ENCODE data around the gene OTOF. TPM values are rescaled to one million over a fixed set of nuclear protein-coding genes. Genes with fewer than 3 reads are reported as not detected.

The OTOF gene
- total and polyA plus RNA-seq, 9 of the 15 experiments (the other 6 are each of a cell fraction or from before 2014, with no cell fraction given): 0.03 to 0.11 (median 0.06) TPM; not detected in 5

GRCh38 chr2:26428846-26429245 lies 49.1 kb downstream of the OTOF start:
- no peak overlapping the region for H3K27ac ChIP-seq (ENCODE audit: extremely low read depth, low read depth, low read length)
- H3K79me2 ChIP-seq (ENCODE audit: control insufficient read depth, insufficient read depth, low read length): no peaks in the 10 kb centered on the region
- DNase-seq (ENCODE audit: extremely low read depth in 1 of 4, low spot score in 3 of 4): no peak
- no peaks in the 10 kb centered on the region for H3K9me1 ChIP-seq (ENCODE audit: control insufficient read depth, insufficient read depth, low read length)
- no peaks in the 10 kb centered on the region; the same call in 1 of the 2 replicates for H3K9me3 ChIP-seq (replicated peaks; ENCODE audit: control insufficient read depth, insufficient read depth, low read depth, low read length)
- H3K27me3 ChIP-seq (ENCODE audit: control insufficient read depth in 2 of 2, insufficient read depth in 2 of 2, low read length in 2 of 2): 0 out of 5 replicates have a peak, but pooled peaks cover 0 to 4% of the 10 kb centered on the region in 2 experiments
- 51% methylated on average over 2 of the region's 2 CpGs for WGBS (ENCODE audit: insufficient coverage, low coverage, missing lambda C conversion rate)
- no peaks in the 10 kb centered on the region for H4K20me1 ChIP-seq (replicated peaks; ENCODE audit: control insufficient read depth, insufficient read depth, low read length)
- no peak overlapping the region for H3K4me3 ChIP-seq
- no peak overlapping the region for H3K4me2 ChIP-seq (ENCODE audit: insufficient read depth, low read length)
- POLR2A ChIA-PET: no interaction called here
- in situ Hi-C loops (cut with MboI) (no loop called here), intact Hi-C loops (cut with micrococcal nuclease) (no loop called here)
- ATAC-seq: no peak
- no peak for FAIRE-seq
- TF ChIP-seq NFYB (IDR thresholded peaks at IDR 0.05; ENCODE audit: extremely low read depth, insufficient read length) (no peak), ETS2 (tag; IDR thresholded peaks at IDR 0.05; ENCODE audit: borderline replicate concordance, poor library complexity, severe bottlenecking) (no peak), JUNB (CRISPR knock-in tag; conservative IDR thresholded peaks at IDR 0.05) (no peak), ARHGAP35 (IDR thresholded peaks at IDR 0.05; ENCODE audit: partially characterized antibody) (no peak), E2F1 (CRISPR knock-in tag; IDR thresholded peaks at IDR 0.05) (no peak), IFI16 (CRISPR knock-in tag; IDR thresholded peaks at IDR 0.05) (no peak), RB1 (IDR thresholded peaks at IDR 0.05; ENCODE audit: low read depth) (no peak), ZBTB49 (CRISPR knock-in tag; IDR thresholded peaks at IDR 0.05; ENCODE audit: borderline replicate concordance) (no peak), CBFA2T2 (conservative IDR thresholded peaks at IDR 0.05) (no peak), RFX7 (CRISPR knock-in tag; IDR thresholded peaks at IDR 0.05) (no peak), HEY1 (CRISPR knock-in tag; IDR thresholded peaks at IDR 0.05; ENCODE audit: borderline replicate concordance) (no peak), PYGO2 (tag; IDR thresholded peaks at IDR 0.05) (no peak), TAF15 (IDR thresholded peaks at IDR 0.05; ENCODE audit: low read depth, low read length) (no peak), ETV6 (IDR thresholded peaks at IDR 0.05; ENCODE audit: borderline replicate concordance in 1 of 2, low read depth in 2 of 2, low read length in 1 of 2) (no peak), ETV6 (CRISPR knock-in tag; IDR thresholded peaks at IDR 0.05; ENCODE audit: borderline replicate concordance) (no peak), ZNF584 (CRISPR knock-in tag; IDR thresholded peaks at IDR 0.05; ENCODE audit: low read depth) (no peak), EZH2 (IDR thresholded peaks at IDR 0.05; ENCODE audit: borderline replicate concordance, low read depth, low read length) (no peak), STAT5A (IDR thresholded peaks at IDR 0.05; ENCODE audit: borderline replicate concordance, low read length) (no peak)
- H3K9ac ChIP-seq (ENCODE audit: insufficient read depth in 1 of 2, low read depth in 2 of 2, low read length in 2 of 2): no peak overlapping the region
- H3K36me3 ChIP-seq (ENCODE audit: control insufficient read depth, insufficient read depth, low read length): no peaks in the 10 kb centered on the region
- no peaks in the 10 kb centered on the region; a peak in 1 of 5 replicates for H3K4me1 ChIP-seq (replicated peaks in 1 of 2; ENCODE audit: control insufficient read depth in 2 of 2, insufficient read depth in 2 of 2, low read length in 2 of 2)
- 0 out of 2 replicates have a peak overlapping the region, but pooled peaks have one; percentile 15 for H2AFZ ChIP-seq (ENCODE audit: low read depth, low read length)
- CTCF ChIA-PET (ENCODE audit: low intra/inter-chr PET ratio): no interaction called here
- BruUV-seq (replicated peaks): no TSS peak
